SKM-1 (cell line): ENCODE data around the gene ZNF331.

ENCODE experiments used
- DNase-seq: peaks from one replicate; lab custom pipeline; 2025; ENCODE audit not compliant: unreplicated experiment; lab: John Stamatoyannopoulos, UW

ZNF331 gene

DNA sequence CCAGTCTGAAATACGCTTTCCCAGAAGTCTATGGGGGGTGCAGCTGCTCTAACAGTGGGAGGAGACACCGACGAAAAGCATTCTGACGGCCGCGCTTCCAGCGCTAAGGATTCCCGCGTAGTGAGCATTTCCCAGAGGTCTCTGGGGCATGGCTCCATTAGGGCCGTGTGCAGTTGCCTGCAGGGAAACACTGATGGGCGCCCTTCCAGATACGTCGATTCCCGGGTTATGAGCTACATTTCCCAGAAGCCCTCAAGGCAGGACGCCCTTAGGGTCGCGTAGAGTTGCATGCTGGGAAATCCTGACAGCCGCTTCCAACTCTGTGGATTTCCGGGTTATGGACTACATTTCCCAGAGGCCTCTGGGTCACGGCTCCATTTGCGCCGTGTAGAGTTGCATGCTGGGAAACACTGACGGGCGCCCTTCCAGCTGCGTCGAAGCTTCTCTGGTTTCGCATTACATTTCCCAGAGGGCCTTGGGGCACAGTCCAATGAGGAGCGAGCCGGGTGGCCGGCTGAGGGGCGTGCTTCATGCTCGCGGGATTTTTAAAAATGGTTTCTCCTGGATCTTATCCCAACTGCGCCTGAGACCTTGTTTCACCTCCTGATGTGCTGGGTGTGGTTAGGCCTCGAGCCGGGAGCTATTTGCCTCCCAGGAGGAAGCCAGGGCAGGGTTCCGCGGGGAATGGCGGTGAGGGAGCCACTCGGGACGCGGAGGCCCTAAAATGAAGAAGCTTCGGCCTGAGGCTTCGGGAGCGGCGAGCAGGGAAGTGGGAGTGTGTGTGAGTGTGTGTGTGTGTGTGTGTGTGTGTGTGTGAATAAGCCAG lies 17.2 kb upstream of the ZNF331 start:
- DNase-seq = peak; percentile 59

DNA sequence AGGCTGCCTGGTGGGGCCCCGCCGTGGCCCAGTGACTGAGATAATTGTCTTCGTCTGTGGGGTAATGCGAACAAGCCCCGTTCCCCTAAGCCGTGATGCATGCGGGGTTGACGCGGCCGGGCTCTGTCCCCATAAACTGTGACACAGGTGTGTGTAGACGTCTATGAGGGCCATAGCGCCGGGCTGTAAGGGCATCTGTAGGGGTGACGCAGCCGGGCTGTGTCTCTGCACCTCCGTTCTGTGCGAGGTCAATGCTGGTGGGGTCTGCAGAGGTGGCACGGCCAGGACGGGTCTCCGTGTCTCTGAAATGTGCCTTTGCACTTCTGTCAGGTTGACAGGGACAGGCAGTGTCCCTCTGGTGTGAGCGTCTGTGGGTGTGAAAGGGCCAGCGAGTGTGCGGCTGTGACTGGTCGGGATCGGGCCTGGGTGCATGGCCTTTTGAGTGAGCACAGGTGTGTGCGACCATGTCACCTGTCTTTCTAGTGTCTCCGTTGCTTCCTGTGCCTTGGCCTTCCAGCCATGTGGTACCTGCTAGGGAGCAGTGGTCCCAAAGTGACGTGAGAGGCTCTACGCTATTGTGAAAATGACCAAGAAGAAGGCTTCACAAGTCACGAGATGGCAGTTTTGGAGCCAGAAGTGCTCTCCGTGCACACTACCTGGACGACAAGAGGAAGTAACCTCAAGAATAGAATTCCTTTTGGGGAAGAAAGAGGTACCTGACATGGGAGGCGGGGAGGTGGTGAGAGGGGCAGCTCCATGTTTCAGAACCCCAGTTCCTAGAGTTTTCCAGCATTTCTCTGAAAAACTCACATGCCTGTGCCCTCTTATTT lies 16.4 kb upstream of the ZNF331 start:
- DNase-seq = no peak

DNA sequence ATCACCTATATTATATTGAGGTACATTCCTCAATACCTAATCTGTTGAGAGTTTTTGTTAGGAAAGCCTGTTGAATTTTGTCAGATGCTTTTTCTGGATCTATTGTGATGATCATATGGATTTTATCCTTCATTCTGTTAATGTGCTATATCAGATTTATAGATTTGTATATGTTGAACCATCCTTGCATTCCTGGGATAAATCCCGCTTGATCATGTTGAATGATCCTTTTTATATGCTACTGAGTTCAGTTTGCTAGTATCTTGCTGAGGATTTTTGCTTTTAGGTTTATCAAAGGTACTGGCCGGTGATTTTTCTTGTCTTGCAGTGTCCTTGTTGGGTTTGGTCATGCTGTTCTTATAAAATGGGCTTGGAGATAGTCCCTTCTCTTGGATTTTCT lies 12.0 kb upstream of the ZNF331 start:
- no peak for DNase-seq

DNA sequence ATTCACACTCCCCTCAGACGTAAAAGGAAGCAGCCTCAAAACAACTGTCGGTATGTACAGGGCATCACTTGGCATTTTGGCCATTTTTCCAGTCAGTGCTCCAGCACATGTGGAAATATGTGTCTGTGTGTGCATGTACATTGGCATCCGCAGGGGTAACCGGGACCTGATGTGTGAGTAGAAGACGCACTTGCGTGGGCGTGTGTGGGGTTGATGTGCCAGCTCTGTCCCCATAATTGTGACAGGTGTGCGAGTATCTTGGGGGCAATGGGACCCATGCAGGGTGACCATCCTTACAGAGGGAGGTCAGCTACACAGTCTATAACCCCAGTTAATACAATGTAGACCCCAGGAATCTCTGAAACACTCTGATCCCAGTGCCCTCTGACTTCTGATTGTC lies 7.3 kb upstream of the ZNF331 start:
- no peak for DNase-seq

DNA sequence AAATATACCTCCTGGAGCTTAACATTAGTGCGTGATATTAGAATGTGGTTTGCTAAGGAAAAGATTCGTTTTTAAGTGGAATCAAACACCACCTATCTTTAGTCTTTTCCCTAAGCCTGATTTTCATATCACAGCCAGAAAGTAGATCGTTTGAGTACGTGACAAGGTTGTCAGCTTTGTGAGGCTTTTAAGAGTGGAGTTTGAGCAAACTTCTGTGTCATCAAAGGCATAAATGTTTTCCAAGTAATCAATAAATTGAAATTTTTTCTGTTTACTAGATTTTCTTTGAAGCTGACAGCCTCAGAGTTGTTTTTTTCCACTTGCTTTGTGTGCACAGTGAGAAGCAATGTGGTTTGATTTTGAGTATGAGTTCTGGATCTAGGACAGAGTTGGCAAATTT lies 6.5 kb upstream of the ZNF331 start:
- DNase-seq = no peak

DNA sequence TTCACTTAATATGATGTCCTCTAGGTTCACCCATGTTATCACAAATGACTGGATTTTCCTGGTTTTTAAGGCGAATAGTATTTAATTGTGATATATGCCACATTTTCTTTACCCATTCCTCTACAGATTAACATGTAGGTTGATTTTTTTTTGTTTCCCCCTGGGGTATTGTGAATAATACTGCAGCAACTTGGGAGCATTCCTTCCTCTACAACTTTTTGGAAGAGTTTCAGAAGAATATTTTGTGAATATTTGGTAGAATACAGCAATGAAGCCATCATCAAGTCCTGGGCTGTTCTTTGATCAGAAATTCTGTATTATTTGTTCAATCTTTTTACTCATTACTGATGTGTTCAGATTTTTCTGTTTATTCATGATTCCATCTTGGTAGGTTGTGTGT lies 5.6 kb upstream of the ZNF331 start:
- DNase-seq = no peak

DNA sequence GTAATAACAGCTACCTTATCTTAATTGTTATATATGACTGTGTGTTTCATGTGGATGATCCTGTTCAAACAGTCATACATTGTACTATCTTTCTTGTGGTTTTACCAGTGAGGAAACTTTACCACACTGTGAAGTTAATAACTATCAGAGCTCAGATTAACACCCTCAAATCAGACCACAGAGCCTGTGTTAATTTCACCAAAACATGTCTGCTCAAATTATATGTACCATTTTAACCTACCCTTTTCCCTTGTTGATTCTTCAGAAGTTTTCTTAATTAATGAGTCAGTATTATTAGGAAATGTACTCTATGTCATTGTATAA lies 1.8 kb upstream of the ZNF331 start:
- no peak for DNase-seq

DNA sequence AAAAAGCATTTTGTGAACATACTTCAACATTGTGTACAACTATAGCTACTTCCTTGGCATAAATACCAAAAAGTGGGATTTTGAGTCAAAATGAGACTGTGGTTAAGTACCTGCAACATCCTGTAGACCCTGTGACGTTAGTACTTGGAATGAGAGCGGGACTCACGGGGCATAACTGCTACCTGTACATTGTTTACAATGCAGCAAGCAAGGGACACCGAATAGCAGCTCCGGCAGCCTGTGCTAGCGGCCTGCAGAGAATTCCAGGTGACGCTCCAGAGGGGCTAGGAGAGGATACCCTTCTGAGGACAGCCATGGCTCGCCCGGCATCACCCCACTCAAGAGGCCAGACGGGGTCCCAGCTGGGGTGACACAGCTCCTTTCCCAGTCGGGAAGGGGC lies 824 bp upstream of the ZNF331 start:
- DNase-seq = no peak

DNA sequence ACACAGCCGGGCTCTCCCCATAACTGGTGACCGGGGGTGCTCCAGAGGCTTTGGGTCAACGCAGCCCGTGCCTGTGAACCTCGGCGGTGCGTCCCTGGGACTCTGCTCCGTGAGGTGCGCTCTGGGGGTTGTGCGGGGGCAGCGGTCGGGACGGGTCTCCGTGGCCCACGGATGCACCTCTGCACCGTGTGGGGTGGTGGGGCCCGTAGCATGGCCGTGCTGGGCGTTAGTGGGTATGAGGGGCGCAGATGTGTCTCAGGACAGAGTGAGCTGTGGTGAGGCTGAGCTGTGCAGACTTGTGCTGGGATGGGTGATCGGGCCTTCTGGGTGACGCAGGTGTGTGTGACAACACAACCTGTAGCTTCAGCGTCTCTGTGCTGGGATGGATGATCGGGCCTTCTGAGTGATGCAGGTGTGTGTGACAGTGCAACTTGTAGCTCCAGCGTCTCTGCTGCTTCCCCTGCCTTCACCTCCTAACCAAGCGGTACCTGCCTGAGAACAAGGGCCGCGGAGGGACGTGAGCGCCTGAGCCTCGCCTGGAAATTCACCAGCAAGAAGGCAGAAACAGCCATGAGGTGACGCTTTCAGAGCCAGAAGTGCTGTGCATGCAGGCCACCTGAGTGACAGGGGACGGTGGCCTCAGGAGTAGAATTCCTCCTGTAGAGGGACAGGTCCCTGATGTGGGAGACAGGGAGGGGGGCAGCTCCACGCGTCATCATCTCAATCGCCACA lies 599 bp downstream of the ZNF331 start:
- DNase-seq = no peak

DNA sequence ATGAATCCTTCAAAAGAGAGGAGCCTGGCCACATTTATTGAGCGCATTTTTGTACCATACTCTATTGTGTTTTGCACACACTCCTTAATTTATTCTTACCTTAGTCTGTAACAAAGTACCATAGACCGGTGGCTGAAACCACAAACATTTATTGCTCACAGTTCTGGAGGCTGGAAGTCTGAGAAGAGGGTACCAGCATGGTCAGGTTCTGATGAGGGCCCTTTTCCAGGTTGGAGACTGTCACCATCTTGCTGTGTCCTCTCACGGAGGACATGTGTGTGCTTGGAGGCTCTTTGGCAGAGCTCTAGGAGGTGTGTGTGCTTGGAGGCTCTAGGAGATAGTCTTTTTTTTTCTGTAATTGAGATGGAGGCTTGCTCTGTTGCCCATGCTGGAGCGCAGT lies 2.1 kb downstream of the ZNF331 start:
- DNase-seq = no peak

DNA sequence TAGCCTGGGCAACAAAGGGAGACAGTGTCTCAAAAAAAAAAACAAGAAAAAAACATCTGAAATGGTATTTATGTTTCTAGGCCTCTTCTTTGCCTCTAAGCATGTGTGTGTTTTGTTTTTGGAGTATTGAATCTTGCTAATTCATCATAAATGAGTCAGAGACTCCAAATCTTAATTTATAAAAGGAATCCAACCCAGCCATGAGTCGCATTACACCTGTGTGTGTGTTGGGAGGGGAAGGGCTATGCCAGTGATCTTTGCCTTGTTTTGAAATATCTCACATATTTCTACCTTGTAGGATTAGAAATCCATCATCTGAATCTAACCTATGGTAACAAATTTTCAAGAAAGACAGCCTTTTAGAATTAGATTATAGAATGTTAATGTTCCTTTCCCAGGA lies 4.0 kb downstream of the ZNF331 start:
- no peak for DNase-seq

DNA sequence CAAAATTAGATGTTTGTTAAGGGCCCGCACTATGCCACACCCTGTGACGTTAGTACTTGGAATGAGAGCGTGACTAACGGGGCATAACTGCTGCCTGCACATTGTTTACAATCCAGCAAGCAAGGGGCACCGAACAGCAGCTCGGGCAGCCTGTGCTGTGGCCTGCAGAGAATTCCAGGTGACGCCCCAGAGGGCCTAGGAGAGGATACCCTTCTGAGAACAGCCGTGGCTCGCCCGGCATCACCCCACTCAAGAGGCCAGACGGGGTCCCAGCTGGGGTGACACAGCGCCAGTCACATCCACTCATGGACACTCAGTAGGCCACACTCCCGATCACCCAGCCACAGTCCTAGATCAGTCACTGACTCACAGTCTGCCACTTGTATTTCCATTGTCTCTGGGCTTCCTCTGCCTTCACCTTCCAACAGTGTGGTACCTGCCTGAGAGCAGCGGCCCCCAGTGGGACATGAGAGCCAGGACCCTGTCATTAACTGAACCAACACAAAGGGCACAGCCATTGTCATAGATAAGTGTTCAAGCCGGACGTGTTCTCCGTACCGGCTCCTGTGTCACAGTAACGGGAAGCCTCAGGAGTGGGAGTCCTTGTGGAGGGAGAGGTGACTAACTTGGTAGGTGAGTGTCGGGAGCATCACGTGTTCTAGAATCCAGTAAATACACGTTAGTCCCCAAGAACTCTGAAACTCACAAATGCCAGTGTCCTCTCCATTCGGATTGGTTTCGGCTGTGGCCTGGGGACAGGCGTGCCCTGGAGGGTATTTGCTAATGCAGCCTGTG lies 7.5 kb downstream of the ZNF331 start:
- DNase-seq = no peak

DNA sequence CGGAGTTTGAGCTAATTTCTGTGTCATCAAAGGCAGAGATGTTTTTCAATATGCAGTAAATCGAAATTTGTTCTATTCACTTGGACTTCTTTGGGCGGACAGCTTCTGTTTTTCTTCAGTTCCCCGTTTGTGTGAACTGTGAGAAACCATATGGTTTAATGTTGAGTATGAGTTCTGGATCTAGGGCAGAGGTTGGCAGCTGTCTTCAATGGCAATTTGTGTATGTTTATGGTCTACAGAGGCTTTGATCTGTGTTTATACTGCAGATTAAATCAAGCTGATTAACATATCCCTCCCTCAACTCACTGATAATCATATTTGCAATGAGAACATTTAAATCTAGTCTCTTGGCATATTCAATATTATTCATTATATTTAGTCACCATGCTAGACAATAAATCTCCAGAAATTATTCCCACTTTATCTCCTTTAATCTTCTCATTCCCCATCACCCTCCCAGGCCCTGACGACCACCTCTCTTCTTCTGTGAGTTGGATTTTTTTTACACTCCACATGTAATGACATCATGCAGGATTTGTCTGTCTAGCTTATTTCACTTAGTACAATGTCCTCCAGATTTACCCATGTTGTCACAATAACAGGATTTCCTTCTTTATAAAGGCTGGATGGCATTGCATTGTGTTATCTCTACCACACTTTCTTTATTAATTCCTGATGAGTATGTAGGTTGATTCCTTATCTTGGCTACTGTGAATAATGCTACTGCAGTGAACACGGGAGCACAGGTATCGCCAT lies 9.0 kb downstream of the ZNF331 start:
- DNase-seq = no peak

DNA sequence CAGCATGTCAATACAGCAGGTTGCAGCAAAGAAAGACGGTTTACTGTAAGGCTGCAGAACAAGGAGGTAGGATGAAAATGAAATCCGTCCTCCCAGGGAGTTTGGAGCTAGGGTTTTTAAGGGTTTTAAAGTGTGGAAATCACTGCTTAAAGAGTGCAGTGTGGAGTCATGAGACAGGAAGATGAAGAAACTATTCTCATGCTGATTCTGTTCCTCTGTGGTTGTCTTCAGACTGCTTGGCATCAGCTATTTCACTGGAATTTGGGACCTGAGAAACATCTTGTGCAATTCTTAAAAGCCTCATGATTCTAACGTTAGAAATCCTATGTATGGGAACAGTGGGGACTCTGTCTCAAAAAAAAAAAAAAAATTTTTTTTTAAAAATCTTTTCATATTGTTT lies 11.4 kb downstream of the ZNF331 start:
- no peak for DNase-seq

DNA sequence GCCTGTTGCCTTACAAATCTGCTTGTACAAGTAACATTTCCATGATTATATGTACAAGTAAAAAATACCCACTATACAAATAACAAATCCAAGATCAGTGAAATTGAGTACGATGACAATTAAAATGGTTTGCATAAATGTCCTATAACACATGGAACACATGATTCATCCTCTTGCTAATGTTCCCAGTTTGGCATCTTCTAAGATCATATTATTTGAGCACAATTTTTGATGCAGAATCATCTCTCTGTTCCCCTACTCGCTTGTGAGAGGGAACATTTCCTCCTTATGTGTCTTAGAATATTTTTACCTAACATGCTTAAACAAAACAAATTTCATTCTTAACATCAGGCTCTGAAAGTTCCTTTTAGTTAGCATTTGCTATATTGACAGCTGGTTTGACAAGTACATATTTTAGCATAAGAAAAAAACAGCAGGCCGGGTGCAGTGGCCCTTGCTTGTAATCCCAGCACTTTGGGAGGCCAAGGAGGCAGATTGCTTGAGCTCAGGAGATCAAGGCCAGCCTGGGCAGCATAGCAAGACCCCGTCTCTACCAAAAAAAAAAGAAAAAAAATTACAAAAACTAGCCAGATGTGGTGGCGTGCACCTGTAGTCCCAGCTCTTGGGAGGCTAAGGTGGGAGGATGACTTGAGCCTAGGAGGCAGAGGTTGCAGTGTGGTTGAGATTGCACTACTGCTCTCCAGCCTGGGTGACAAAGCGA lies 14.2 kb downstream of the ZNF331 start:
- DNase-seq = no peak

DNA sequence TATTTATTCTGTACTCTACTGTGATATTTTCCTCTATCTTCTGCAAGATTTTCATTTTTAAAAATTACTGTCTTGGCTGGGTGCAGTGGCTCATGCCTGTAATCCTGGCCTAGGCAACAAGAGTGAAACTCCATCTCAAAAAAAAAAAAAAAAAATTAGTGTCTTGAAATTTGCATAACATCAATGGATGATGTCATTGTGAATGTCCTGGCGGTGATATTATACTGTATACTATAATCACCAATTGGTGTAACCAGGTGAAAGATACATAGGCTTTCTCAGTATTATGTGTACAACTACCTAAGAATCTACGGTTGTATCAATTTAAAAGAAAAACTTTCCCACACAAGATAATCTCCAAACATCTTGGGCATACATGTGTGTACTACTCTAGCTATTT lies 15.2 kb downstream of the ZNF331 start:
- no peak for DNase-seq

DNA sequence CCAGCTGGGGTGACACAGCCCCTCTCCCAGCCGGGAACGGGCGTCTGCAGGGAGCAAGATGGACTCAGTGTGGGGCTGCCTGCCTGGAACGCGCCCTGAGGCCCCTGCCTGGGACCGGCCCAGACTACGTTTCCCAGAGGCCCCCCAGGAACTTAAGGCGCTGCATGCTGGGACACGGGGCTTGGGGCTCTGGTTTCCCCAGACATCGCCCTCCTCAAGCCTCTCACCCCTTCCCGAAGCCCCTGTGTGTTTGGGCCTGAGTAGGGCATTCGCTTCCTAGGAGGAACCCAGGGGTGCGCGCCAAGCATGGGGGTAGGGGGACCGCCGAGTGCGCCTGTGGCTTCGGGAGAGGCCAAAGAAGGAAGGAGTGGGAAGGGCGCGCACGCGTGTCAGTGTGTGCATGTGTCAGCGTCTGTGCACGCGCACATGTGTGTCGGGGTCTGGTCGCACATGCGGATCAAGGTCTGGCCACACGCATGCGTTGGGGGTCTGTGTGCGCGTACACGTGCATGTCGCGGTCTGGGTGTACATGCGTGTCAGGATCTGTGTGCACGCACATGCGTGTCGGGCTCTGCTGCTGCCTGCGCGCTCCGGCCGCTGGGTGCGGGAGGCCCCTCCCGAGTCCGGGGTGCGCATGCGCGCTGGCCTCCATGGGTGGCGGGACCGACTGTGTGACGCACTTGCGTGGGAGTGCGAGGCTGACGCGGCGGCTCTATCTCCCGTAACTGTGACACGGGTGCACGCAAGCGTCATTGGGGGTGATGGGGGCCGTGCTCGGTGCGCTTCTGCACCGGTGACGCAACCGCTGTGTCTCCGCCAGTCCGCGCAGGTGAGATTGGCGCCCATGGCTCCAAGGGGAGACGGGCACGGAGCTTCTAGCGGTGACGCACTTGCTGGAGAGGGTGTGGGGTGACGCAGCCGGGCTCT lies 16.2 kb downstream of the ZNF331 start:
- no peak for DNase-seq

DNA sequence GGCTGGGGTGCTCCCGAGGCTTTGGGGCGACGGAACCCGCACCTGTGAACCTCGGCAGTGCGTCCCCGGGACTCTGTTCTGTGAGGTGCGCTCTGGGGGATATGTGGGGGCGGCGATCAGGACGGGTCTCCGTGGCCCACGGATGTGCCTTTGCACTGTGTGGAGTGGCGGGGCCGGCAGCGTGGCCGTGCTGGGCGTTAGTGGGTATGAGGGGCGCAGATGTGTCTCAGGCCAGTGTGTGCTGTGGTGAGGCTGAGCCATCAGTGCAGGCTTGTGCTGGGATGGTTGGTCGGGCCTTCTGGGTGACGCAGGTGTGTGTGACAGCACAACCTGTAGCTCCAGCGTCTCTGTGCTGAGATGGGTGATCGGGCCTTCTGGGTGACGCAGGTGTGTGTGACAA lies 16.9 kb downstream of the ZNF331 start:
- no peak for DNase-seq

DNA sequence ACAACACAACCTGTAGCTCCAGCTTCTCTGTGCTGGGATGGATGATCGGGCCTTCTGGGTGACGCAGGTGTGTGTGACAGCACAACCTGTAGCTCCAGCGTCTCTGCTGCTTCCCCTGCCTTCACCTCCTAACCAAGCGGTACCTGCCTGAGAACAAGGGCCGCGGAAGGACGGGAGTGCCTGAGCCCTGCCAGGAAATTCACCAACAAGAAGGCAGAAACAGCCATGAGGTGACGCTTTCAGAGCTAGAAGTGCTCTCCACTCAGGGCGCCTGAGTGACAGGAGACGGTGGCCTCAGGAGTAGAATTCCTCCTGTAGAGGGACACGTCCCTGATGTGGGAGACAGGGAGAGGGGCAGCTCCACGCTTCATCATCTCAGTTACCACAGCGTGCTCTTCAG lies 17.4 kb downstream of the ZNF331 start:
- no peak for DNase-seq
